Neuronal stem cell (in vitro differentiated cells): ENCODE measurements around the gene RNF187.
A peak's percentile ranks its signal among the peaks of the same experiment; 100 is the strongest.

Source experiments
- DNase-seq: peaks from one replicate; pipeline ENCODE4 v3.0.0-alpha.2; 2013; ENCODE audit warnings: low spot score
- H2AFZ ChIP-seq: one replicate; pipeline ENCODE4 v1.6.1; 2013; ENCODE audit warnings: mild to moderate bottlenecking, low read length, inconsistent platforms
- H2AK5ac ChIP-seq: 2 replicates; pipeline ENCODE4 v1.6.1; 2013; ENCODE audit warnings: low read depth, mild to moderate bottlenecking, inconsistent platforms, low read length, moderate library complexity, mixed read lengths
- H2BK120ac ChIP-seq: 2 replicates; pipeline ENCODE4 v1.6.1; 2013; ENCODE audit warnings: low read depth, mild to moderate bottlenecking, inconsistent platforms, low read length, moderate library complexity, mixed read lengths
- H2BK12ac ChIP-seq: one replicate; pipeline ENCODE4 v1.6.1; 2013; ENCODE audit warnings: low read length, inconsistent platforms
- H2BK15ac ChIP-seq: 2 replicates; pipeline ENCODE4 v1.6.1; 2013; ENCODE audit warnings: mild to moderate bottlenecking, low read length, inconsistent platforms, mixed read lengths
- H2BK5ac ChIP-seq: one replicate; pipeline ENCODE4 v1.6.1; 2013; ENCODE audit warnings: inconsistent platforms, mild to moderate bottlenecking, low read length, moderate library complexity
- H3K14ac ChIP-seq: one replicate; pipeline ENCODE4 v1.6.1; 2013; ENCODE audit warnings: low read length, inconsistent platforms
- H3K18ac ChIP-seq: 2 replicates; pipeline ENCODE4 v1.6.1; 2013; ENCODE audit warnings: low read length, inconsistent platforms
- H3K23ac ChIP-seq: 2 replicates; pipeline ENCODE4 v1.6.1; 2013; ENCODE audit warnings: low read depth, mild to moderate bottlenecking, mixed read lengths, low read length, inconsistent platforms; ENCODE audit not compliant: poor library complexity
- H3K27ac ChIP-seq: replicated peaks from 3 replicates; pipeline ENCODE4 v1.5.1; 2013; ENCODE audit warnings: low read length, inconsistent platforms
- H3K27me3 ChIP-seq, 3 experiments: 2 replicates each; pipeline ENCODE4 v1.6.1; 2013; ENCODE audit warnings: low read length in 3 of 3, mild to moderate bottlenecking in 2 of 3, inconsistent platforms in 1 of 3, low read depth in 1 of 3, mixed read lengths in 1 of 3, moderate library complexity in 1 of 3; ENCODE audit not compliant: control insufficient read depth in 3 of 3, insufficient read depth in 3 of 3
- H3K36me3 ChIP-seq, 2 donors: replicated peaks in 1 of 2; 2 replicates each; pipeline ENCODE4 v1.6.1; 2013; ENCODE audit warnings: low read length in 2 of 2; ENCODE audit not compliant: control insufficient read depth in 2 of 2, insufficient read depth in 2 of 2
- H3K4ac ChIP-seq: 2 replicates; pipeline ENCODE4 v1.6.1; 2013; ENCODE audit warnings: inconsistent platforms, mild to moderate bottlenecking, low read length, moderate library complexity
- H3K4me1 ChIP-seq, 2 donors: 1 replicate in 1 of 2; 2 replicates in 1 of 2; pipeline ENCODE4 v1.6.1; 2013; ENCODE audit warnings: low read length in 2 of 2, low read depth in 1 of 2; ENCODE audit not compliant: control insufficient read depth in 2 of 2, insufficient read depth in 1 of 2
- H3K4me2 ChIP-seq: one replicate; pipeline ENCODE4 v1.6.1; 2013; ENCODE audit warnings: mild to moderate bottlenecking, low read length, inconsistent platforms; ENCODE audit not compliant: insufficient read depth, poor library complexity, severe bottlenecking
- H3K4me3 ChIP-seq, 2 donors: 2 replicates each; pipeline ENCODE4 v1.5.1; 2013; ENCODE audit warnings: low read length in 2 of 2, mild to moderate bottlenecking in 2 of 2, inconsistent platforms in 1 of 2, moderate library complexity in 1 of 2
- H3K79me1 ChIP-seq: one replicate; pipeline ENCODE4 v1.6.1; 2013; ENCODE audit warnings: low read depth, mild to moderate bottlenecking, inconsistent platforms, low read length, moderate library complexity
- H3K9ac ChIP-seq: one replicate; pipeline ENCODE4 v1.6.1; 2013; ENCODE audit warnings: mild to moderate bottlenecking, low read depth, low read length, inconsistent platforms; ENCODE audit not compliant: poor library complexity
- H3K9me3 ChIP-seq, 2 donors: replicated peaks in 1 of 2; 2 replicates each; pipeline versions ENCODE3 to v1.6.1; 2013; ENCODE audit warnings: low read length in 2 of 2, mild to moderate bottlenecking in 2 of 2, inconsistent platforms in 1 of 2, low read depth in 1 of 2, mixed read lengths in 1 of 2, moderate library complexity in 1 of 2; ENCODE audit not compliant: control insufficient read depth in 2 of 2, insufficient read depth in 1 of 2
- H4K8ac ChIP-seq: one replicate; pipeline ENCODE4 v1.6.1; 2013; ENCODE audit warnings: low read depth, mild to moderate bottlenecking, inconsistent platforms, low read length, moderate library complexity
- H4K91ac ChIP-seq: one replicate; pipeline ENCODE4 v1.6.1; 2013; ENCODE audit warnings: low read length, low read depth, mild to moderate bottlenecking, inconsistent platforms; ENCODE audit not compliant: poor library complexity
- WGBS, 2 donors: extraction: QIAGEN DNeasy Blood & Tissue Kit; methylation state at CpG; one replicate each; pipeline ENCODE4 v1.1.7; 2013; ENCODE audit warnings: missing lambda C conversion rate in 2 of 2, mixed read lengths in 1 of 2; ENCODE audit not compliant: insufficient read length in 2 of 2, insufficient replicate concordance in 1 of 2; ENCODE audit errors: extremely low coverage in 2 of 2; 5-methylcytosine and 5-hydroxymethylcytosine counted together

RNF187 gene

DNA sequence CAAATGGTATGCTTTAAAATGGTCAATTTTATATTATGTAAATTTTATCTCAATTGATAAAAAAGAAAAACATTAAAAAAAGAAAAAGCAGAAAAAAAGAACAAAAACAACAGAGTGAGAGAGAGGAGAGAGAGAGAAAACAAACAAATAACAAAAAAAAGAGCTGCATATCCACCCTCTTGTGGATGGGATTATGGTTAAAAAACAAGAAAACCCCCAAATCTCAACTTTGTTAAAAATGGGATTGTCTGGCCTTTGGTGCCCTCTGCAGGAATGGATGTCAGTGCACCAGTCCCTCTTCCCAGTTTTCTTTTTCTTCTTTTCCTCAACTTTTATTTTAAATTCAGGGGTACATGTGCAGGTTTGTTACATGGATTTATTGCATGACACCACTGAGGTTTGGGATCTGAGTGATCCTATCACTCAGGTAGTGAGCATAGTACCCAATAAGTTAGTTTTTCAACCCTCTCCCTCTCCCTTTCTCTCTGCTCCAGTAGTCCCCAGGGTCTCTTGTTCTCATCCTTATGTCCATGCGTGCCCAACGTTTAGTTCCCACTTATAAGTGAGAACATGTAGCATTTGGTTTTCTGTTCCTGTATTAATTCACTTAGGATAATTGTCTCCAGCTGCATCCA is 28.1 kb downstream of the RNF187 start:
- no peak overlapping the region for H3K4me2 ChIP-seq
- peak; percentile 33 for DNase-seq
- no peak overlapping the region for H3K4me3 ChIP-seq
- H3K9ac ChIP-seq = no peak overlapping the region
- H2BK15ac ChIP-seq = no peak overlapping the region
- H2BK5ac ChIP-seq = no peak overlapping the region
- no peak overlapping the region for H2BK12ac ChIP-seq
- H3K36me3 ChIP-seq = no peaks in the 10 kb centered on the region
- peaks cover 0 to 49% (median 18%) of the 10 kb centered on the region in 3 experiments for H3K27me3 ChIP-seq
- H3K18ac ChIP-seq = no peak overlapping the region
- no peak overlapping the region for H3K4ac ChIP-seq
- no peaks in the 10 kb centered on the region for H3K9me3 ChIP-seq
- no peak overlapping the region for H2BK120ac ChIP-seq
- no peaks in the 10 kb centered on the region for H3K79me1 ChIP-seq
- H3K4me1 ChIP-seq = no peaks in the 10 kb centered on the region
- no peak overlapping the region for H3K14ac ChIP-seq
- WGBS, 2 donors = no CpG with 5 or more reads among the region's 2 CpGs
- H2AK5ac ChIP-seq = no peak overlapping the region
- no peak overlapping the region for H4K91ac ChIP-seq
- H3K27ac ChIP-seq = no peak overlapping the region
- H2AFZ ChIP-seq = no peak overlapping the region
- H3K23ac ChIP-seq = no peak overlapping the region
- H4K8ac ChIP-seq = no peak overlapping the region

DNA sequence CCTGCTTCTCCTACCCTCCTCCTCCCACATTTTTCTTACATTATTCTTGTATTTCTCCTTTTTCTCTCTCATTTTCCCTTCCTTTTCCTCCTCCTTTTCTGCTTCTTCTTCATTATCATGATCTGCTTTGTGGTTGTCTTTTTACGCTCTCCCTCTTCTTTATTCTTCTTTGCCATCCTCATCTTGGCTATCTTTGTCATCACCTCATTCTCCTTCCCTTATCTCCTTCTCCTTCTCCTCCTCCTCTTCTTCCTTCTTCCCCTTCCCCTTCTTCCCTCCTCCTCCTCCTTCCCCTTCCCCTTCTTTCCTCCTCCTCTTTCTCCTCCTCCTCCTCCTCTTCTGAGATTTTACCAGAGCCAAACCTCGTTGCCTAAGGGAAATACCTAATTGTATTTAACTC is 30.5 kb downstream of the RNF187 start:
- Histone ChIP-seq H2BK15ac (no peak overlapping the region), H3K27me3 (peaks cover 0 to 30% (median 8%) of the 10 kb centered on the region in 3 experiments)
- no CpG with 5 or more reads among the region's 2 CpGs for WGBS, 2 donors

DNA sequence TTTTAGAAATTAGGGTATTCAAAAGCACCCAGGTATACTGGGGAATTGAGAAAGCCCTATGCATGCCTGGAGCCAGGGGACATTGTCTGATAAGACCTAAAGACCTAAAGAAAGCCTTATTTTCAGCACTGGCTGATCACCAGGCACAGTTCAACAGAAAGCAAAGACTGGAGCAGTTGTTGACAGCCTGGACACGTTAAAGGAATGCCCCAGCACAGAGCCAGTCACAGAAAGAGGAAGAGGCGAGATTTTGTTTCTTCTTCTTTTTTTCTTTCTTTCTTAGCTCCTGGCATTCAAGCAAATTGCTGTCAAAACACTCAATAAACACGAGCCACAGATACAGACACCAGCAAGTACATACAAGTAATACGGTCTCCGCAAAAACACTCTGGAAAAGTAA is 40.4 kb downstream of the RNF187 start:
- H3K9ac ChIP-seq = no peak overlapping the region
- H2BK120ac ChIP-seq = no peak overlapping the region
- H3K79me1 ChIP-seq = no peaks in the 10 kb centered on the region
- H3K4ac ChIP-seq = no peak overlapping the region
- H3K14ac ChIP-seq = no peak overlapping the region
- H3K23ac ChIP-seq = no peak overlapping the region
- no peaks in the 10 kb centered on the region for H3K4me1 ChIP-seq
- H4K91ac ChIP-seq = no peak overlapping the region
- WGBS, 2 donors = no CpG with 5 or more reads among the region's 5 CpGs
- H3K27me3 ChIP-seq = no peaks in the 10 kb centered on the region
- no peaks in the 10 kb centered on the region for H3K36me3 ChIP-seq
- H2BK5ac ChIP-seq = no peak overlapping the region
- no peak overlapping the region for H2AFZ ChIP-seq
- no peak overlapping the region for H3K4me2 ChIP-seq
- no peak overlapping the region for H2AK5ac ChIP-seq
- no peak for DNase-seq
- no peak overlapping the region for H3K27ac ChIP-seq
- no peak overlapping the region for H3K4me3 ChIP-seq
- H2BK15ac ChIP-seq = no peak overlapping the region
- H2BK12ac ChIP-seq = no peak overlapping the region
- H4K8ac ChIP-seq = no peak overlapping the region
- H3K9me3 ChIP-seq = peaks cover 0 to 12% of the 10 kb centered on the region in 2 donors
- no peak overlapping the region for H3K18ac ChIP-seq

More for the DNA sequence above, 30.5 kb downstream of the RNF187 start:
- Histone ChIP-seq H3K4me1 (no peaks in the 10 kb centered on the region), H4K8ac (no peak overlapping the region), H3K4me3 (no peak overlapping the region), H3K4ac (no peak overlapping the region), H3K4me2 (no peak overlapping the region), H3K14ac (no peak overlapping the region), H3K27ac (no peak overlapping the region), H3K9ac (no peak overlapping the region), H3K36me3 (no peaks in the 10 kb centered on the region), H2BK5ac (no peak overlapping the region), H3K23ac (no peak overlapping the region), H2BK12ac (no peak overlapping the region), H4K91ac (no peak overlapping the region), H2AK5ac (no peak overlapping the region), H2BK120ac (no peak overlapping the region), H3K79me1 (no peaks in the 10 kb centered on the region), H2AFZ (no peak overlapping the region), H3K9me3 (no peaks in the 10 kb centered on the region), H3K18ac (no peak overlapping the region)
- DNase-seq = no peak

DNA sequence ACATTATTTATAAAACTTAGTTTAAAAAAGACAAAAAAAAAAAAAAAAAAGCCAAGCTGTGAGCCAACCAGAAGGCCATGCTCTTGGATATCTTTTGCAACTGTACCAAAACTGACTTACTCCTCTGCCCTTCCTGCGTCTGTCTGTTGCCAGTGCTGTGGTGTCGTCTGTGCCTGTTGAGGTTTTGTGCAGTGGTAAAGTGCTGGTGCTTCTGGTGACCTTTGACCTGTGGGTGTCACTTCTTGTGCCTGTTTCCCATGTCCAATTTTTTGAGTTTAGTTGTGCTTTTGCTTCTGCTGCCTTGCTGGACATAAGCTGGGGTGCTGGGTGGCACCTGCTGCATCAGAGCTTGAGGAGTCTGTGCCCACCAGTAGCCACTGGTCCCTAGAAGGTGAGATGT is 41.4 kb downstream of the RNF187 start:
- H3K4me2 ChIP-seq = no peak overlapping the region

More for the DNA sequence above, 41.4 kb downstream of the RNF187 start:
- H3K9ac ChIP-seq = no peak overlapping the region
- no peak overlapping the region for H3K4ac ChIP-seq
- no peak overlapping the region for H2AFZ ChIP-seq
- no peak overlapping the region for H2BK12ac ChIP-seq
- no peaks in the 10 kb centered on the region for H3K4me1 ChIP-seq
- DNase-seq = no peak
- H2BK15ac ChIP-seq = no peak overlapping the region
- H2BK120ac ChIP-seq = no peak overlapping the region
- no CpG with 5 or more reads among the region's 2 CpGs for WGBS, 2 donors
- no peak overlapping the region for H4K8ac ChIP-seq
- H3K79me1 ChIP-seq = no peaks in the 10 kb centered on the region
- H3K4me3 ChIP-seq = no peak overlapping the region
- no peak overlapping the region for H3K14ac ChIP-seq
- H4K91ac ChIP-seq = no peak overlapping the region
- no peak overlapping the region for H3K27ac ChIP-seq
- no peak overlapping the region for H2AK5ac ChIP-seq
- no peak overlapping the region for H3K23ac ChIP-seq
- no peaks in the 10 kb centered on the region for H3K36me3 ChIP-seq
- H2BK5ac ChIP-seq = no peak overlapping the region
- no peak overlapping the region for H3K18ac ChIP-seq
- H3K27me3 ChIP-seq = no peaks in the 10 kb centered on the region
- peaks cover 0 to 12% of the 10 kb centered on the region in 2 donors for H3K9me3 ChIP-seq
